Renal pelvis (tissue), 12 donors: ENCODE measurements around the gene PFDN2. TPM values are rescaled to one million over a fixed set of nuclear protein-coding genes. Genes with fewer than 3 reads are reported as not detected.

Experiments
- DNase-seq: peaks from one replicate; pipeline ENCODE4 v3.0.0-alpha.2; 2013
- long read RNA-seq, 16 experiments: transcript quantifications; one replicate each; lab custom pipeline, GENCODE V29; 2026
- polyA plus RNA-seq, 3 donors: library from polyadenylated mRNA; unstranded; fragments of 120-200 nt; gene quantifications; one replicate each; pipeline ENCODE4 v1.2.1, GENCODE V29; 2013; ENCODE audit not compliant: insufficient read length in 3 of 3

The PFDN2 gene
- polyA plus RNA-seq = 10 to 100 TPM; 68.8 to 96.1 (median 69.5) TPM
- long read RNA-seq, donor 1, transcript PFDN2-202 (2 exons, 408 nt) = minor isoform, 6 of 94 reads
- long read RNA-seq, donor 1, transcript PFDN2-201 (4 exons, 677 nt) = major isoform, 53 of 94 reads
- long read RNA-seq, donor 1, partial matches to known transcripts = 35 of 94 reads
- long read RNA-seq, donor 1, other reads (novel, unspliced or antisense) = 0 of 94 reads
- long read RNA-seq, donor 2, transcript PFDN2-201 (4 exons, 677 nt) = major isoform, 58 of 68 reads
- long read RNA-seq, donor 2, partial matches to known transcripts = 6 of 68 reads
- long read RNA-seq, donor 2, other reads (novel, unspliced or antisense) = 0 of 68 reads
- long read RNA-seq, donor 3, transcript PFDN2-201 (4 exons, 677 nt) = major isoform, 52 of 97 reads
- long read RNA-seq, donor 3, partial matches to known transcripts = 44 of 97 reads
- long read RNA-seq, donor 3, other reads (novel, unspliced or antisense) = 0 of 97 reads
- long read RNA-seq, donor 4, transcript PFDN2-201 (4 exons, 677 nt) = major isoform, 76 of 134 reads
- long read RNA-seq, donor 4, partial matches to known transcripts = 54 of 134 reads
- long read RNA-seq, donor 4, other reads (novel, unspliced or antisense) = 0 of 134 reads
- long read RNA-seq, donor 5, transcript PFDN2-201 (4 exons, 677 nt) = major isoform, 34 of 47 reads
- long read RNA-seq, donor 5, partial matches to known transcripts = 12 of 47 reads
- long read RNA-seq, donor 5, other reads (novel, unspliced or antisense) = 0 of 47 reads
- long read RNA-seq, donor 6, transcript PFDN2-202 (2 exons, 408 nt) = minor isoform, 5 of 77 reads
- long read RNA-seq, donor 6, transcript PFDN2-201 (4 exons, 677 nt) = major isoform, 41 of 77 reads
- long read RNA-seq, donor 6, partial matches to known transcripts = 31 of 77 reads
- long read RNA-seq, donor 6, other reads (novel, unspliced or antisense) = 0 of 77 reads
- long read RNA-seq, donor 7, transcript PFDN2-201 (4 exons, 677 nt) = major isoform, 68 of 102 reads
- long read RNA-seq, donor 7, partial matches to known transcripts = 32 of 102 reads
- long read RNA-seq, donor 7, other reads (novel, unspliced or antisense) = 0 of 102 reads
- long read RNA-seq, donor 8, transcript PFDN2-201 (4 exons, 677 nt) = major isoform, 26 of 41 reads
- long read RNA-seq, donor 8, partial matches to known transcripts = 13 of 41 reads
- long read RNA-seq, donor 8, other reads (novel, unspliced or antisense) = 0 of 41 reads
- long read RNA-seq, donor 9, transcript PFDN2-201 (4 exons, 677 nt) = major isoform, 59 of 115 reads
- long read RNA-seq, donor 9, partial matches to known transcripts = 54 of 115 reads
- long read RNA-seq, donor 9, other reads (novel, unspliced or antisense) = 0 of 115 reads
- long read RNA-seq, donor 10, transcript PFDN2-201 (4 exons, 677 nt) = major isoform, 39 of 51 reads
- long read RNA-seq, donor 10, partial matches to known transcripts = 10 of 51 reads
- long read RNA-seq, donor 10, other reads (novel, unspliced or antisense) = 0 of 51 reads
- long read RNA-seq, donor 11, transcript PFDN2-201 (4 exons, 677 nt) = major isoform, 28 of 45 reads
- long read RNA-seq, donor 11, partial matches to known transcripts = 16 of 45 reads
- long read RNA-seq, donor 11, other reads (novel, unspliced or antisense) = 0 of 45 reads
- long read RNA-seq, donor 12, transcript PFDN2-202 (2 exons, 408 nt) = minor isoform, 5 of 223 reads
- long read RNA-seq, donor 12, transcript PFDN2-201 (4 exons, 677 nt) = major isoform, 75 of 223 reads
- long read RNA-seq, donor 12, partial matches to known transcripts = 117 of 223 reads
- long read RNA-seq, donor 12, other reads (novel, unspliced or antisense) = 26 of 223 reads
- long read RNA-seq, donor 13, transcript PFDN2-201 (4 exons, 677 nt) = major isoform, 30 of 62 reads
- long read RNA-seq, donor 13, partial matches to known transcripts = 30 of 62 reads
- long read RNA-seq, donor 13, other reads (novel, unspliced or antisense) = 0 of 62 reads
- long read RNA-seq, donor 14 = 0 reads
- long read RNA-seq, donor 15, transcript PFDN2-201 (4 exons, 677 nt) = major isoform, 78 of 115 reads
- long read RNA-seq, donor 15, partial matches to known transcripts = 34 of 115 reads
- long read RNA-seq, donor 15, other reads (novel, unspliced or antisense) = 0 of 115 reads
- long read RNA-seq, donor 16, transcript PFDN2-201 (4 exons, 677 nt) = major isoform, 74 of 214 reads
- long read RNA-seq, donor 16, partial matches to known transcripts = 112 of 214 reads
- long read RNA-seq, donor 16, other reads (novel, unspliced or antisense) = 24 of 214 reads

DNA sequence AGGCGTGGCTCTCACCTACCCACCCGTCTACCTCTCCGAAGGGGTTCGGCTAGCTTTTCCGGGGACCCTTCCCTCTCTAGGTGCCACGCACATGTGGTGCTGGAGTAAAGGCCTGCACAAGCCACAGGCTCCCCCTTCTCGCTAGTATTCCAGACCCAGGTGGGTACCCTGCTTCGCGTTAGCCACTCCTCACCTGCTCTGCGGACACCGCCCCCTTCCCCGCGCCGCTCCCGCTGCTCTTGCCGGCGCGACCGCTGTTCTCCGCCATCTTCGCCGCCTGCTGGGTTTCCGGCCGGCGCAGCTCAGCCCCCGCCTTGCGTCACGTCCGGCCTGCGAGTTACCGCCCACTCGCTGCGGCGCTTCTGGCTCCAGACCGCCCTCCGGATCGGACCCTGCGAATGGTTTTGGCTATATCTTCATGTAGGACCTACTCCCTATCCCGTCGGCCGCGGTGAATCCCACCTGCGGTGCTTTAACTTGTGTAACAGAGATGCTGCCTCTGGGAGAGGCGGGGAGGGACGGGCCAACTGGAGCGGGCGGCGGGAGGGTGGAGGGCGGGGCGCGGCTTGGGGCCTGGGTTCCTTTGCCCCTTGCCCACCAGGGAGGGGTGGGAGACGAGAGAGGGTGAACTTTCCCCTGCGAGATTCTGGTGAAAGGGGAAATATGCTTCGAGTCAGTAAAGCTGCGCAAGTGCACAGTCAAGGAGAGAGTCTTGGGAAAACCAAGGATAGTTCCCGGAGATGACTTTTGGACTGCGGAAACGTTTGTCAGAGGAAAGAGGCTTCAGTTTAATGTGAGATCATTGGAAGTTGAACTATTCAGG lies at the start of gene PFDN2, which contains the start of gene NIT1:
TSS of gene PFDN2 (minus strand) at position 279 of the 823 bp plus-strand sequence. CDS start at position 268, 11 bp downstream.
TSS of gene NIT1 (plus strand) at position 347 of the 823 bp plus-strand sequence. CDS start at position 419, 72 bp downstream.
- DNase-seq = peak; percentile 87

- DNase-seq = no peak
Observed at GRCh38 chr1:161166669-161167548, 49.1 kb upstream of the PFDN2 start.

GRCh38 chr1:161165742-161166668 lies 48.2 kb upstream of the PFDN2 start, which contains the start of gene PPOX:
TSS of gene PPOX (plus strand) at chr1:161166426. CDS start at chr1:161166848, 422 bp downstream.
- DNase-seq = peak; percentile 98

GRCh38 chr1:161164901-161165610 lies 47.2 kb upstream of the PFDN2 start:
- no peak for DNase-seq

- no peak for DNase-seq
Observed at GRCh38 chr1:161163793-161164192, 46.0 kb upstream of the PFDN2 start.

DNA sequence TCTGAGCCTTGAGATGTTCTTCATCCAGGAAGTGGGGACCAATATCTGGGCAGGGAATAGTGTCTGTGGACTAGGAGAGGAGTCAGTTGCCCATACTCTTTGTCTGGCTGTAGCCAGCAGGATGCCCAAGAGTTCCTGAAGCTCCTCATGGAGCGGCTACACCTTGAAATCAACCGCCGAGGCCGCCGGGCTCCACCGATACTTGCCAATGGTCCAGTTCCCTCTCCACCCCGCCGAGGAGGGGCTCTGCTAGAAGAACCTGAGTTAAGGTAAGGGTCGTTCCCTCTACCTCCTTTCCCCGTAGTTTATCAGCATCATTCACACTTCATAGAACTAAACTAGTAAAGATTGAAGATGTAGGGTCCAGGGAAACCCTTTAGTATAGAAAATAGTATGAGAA lies 45.0 kb upstream of the PFDN2 start:
- no peak for DNase-seq

GRCh38 chr1:161162052-161162451 lies 44.2 kb upstream of the PFDN2 start:
- no peak for DNase-seq

DNA sequence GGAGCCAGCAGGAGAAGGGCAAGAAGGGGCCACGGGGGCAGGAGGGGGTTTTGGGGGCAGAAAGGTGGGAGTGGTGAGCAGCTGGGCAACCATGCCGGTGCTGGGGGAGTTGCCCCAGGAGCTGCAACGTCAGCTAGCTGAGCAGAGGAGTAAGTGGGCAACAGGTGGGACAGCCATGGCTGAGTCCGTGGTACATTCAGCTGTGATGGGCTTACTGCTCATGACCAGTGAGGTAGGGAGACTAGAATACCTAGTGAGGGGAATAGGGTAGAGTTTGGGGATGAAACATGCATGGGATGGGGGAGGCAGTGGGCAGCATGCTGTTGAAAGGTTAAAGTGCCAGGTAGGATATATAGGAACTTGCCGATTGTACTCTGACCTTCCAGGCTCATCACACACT lies 43.8 kb upstream of the PFDN2 start:
- DNase-seq = no peak

GRCh38 chr1:161160671-161161145 lies 42.9 kb upstream of the PFDN2 start:
- DNase-seq = no peak

DNA sequence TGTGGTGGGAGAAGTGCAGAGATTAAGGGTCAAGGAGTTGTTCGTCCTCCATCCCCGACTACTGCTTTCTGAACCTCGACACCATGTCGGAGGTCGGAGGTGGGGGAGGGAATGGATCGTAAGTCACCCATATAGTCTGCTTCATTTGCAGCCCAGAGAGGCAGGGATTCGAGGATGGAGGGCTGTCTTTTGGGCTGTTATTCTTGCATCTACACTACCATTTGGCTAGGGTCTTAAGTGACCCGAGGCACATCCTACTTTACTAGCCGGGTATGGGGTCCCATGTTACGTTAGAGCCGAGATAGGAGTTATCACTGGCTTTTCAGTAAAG lies 42.0 kb upstream of the PFDN2 start:
- no peak for DNase-seq

DNA sequence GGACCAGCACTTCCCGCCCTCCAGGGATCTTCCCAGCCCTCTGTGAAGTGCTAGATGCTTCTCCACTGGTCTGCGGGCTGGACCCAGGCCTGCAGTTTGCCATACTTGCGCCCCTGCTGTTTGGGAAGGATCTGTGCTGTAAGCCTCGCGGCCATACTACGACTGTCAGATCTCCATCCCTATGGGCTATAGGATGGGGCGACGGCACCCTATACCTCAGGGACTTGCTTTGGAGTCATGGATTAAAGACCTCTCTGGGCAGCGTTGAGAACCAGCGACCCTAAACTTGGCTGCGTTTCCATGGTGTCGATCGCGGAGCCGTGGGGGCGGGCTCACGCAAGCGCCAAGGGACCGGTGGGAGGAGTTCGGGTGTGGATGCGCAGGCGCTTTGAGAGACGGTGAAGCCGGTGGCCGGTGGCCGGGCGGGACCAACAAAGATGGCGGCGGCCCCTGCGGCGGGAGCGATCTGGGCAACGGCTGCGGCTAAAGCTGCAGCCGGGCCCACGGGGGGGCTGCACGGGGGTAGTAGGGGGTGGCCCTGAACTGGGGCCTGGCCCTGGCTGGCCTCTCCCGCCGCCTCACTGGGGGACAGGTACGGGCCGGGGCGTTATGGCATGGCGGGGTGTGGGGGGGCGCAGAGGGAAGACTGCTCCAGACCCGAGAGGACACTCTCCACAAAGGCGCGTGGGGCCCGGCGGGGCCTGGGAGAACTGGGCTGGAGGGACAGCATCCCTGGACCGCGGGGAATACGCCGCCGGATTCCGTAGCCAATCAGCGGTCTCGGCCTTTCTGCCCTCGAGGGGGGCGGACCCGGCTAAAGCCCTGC lies 41.5 kb upstream of the PFDN2 start, which contains the start of gene USP21:
TSS of gene USP21 (plus strand) at position 414 of the 826 bp plus-strand sequence. CDS start 1,141 bp downstream, outside the sequence.
- peak; percentile 94 for DNase-seq

GRCh38 chr1:161158316-161159010 lies 40.6 kb upstream of the PFDN2 start:
- DNase-seq = no peak

- no peak for DNase-seq
Observed at GRCh38 chr1:161157867-161158266, 40.0 kb upstream of the PFDN2 start.
